Muscle layer of duodenum (tissue), 2 donors: ENCODE measurements around the gene NPTN.

Experiments
- H3K27ac ChIP-seq: one replicate; pipeline ENCODE4 v1.7.0; 2013; ENCODE audit warnings: mild to moderate bottlenecking, low read length
- H3K27me3 ChIP-seq: one replicate; pipeline ENCODE4 v1.7.0; 2013; ENCODE audit warnings: low read depth, mild to moderate bottlenecking, control low read depth, low read length
- H3K36me3 ChIP-seq, 2 donors: one replicate each; pipeline ENCODE4 v1.7.0; 2013; ENCODE audit warnings: low read length in 2 of 2, control low read depth in 1 of 2, mild to moderate bottlenecking in 1 of 2; ENCODE audit not compliant: insufficient read depth in 2 of 2, control insufficient read depth in 1 of 2
- H3K4me1 ChIP-seq, 2 donors: one replicate each; pipeline ENCODE4 v1.7.0; 2013; ENCODE audit warnings: low read length in 2 of 2, mild to moderate bottlenecking in 2 of 2, control low read depth in 1 of 2, moderate library complexity in 1 of 2; ENCODE audit not compliant: insufficient read depth in 2 of 2, control insufficient read depth in 1 of 2
- H3K4me3 ChIP-seq, 2 donors: one replicate each; pipeline ENCODE4 v1.7.0; 2013; ENCODE audit warnings: low read length in 2 of 2, low read depth in 1 of 2, mild to moderate bottlenecking in 1 of 2
- H3K9me3 ChIP-seq, 2 donors: one replicate each; pipeline ENCODE4 v1.7.0; 2013; ENCODE audit warnings: low read length in 2 of 2, control low read depth in 1 of 2, mild to moderate bottlenecking in 1 of 2; ENCODE audit not compliant: control insufficient read depth in 1 of 2
- donor health status: healthy.

Gene NPTN

DNA sequence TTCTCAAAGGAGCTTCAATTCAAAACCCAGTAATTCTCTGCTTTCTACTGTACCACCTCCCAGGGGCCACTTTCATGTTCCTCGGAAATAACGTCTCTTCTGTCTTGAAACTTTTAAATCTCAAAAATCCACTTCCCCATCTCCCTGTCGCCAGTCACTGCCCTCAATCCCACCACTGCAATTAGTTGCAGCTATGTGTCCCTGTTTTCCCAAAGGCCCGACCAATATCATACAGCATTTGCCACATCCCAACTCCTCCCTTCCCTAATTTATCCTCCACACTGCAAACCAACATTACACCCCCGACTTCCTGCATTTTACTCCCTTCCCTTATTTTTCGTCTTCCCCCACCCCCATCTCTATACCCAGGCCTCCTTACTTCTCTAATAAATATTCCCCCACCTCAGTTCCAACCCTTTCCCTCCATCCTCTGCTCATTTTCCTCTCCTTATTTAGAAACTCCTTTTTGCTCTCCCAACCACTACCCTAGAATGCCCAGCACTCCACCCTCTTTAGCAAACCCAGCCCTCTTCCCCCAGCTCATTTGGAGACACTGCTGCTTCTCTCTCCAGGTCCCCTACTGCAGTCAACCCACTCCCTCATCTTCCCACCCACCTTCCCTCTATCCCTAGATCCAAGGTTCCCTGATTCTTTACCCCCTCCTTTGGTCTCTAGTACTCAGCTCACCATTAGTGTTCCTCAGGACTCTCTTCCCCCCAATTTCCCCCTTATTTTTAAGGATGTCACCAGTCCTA is 1.1 kb downstream of the NPTN start:
- peak overlapping the region; percentile 88 for H3K27ac ChIP-seq
- peaks cover 0 to 9% of the 10 kb centered on the region in 2 donors for H3K36me3 ChIP-seq
- no peaks in the 10 kb centered on the region for H3K27me3 ChIP-seq
- H3K9me3 ChIP-seq, result no peaks in the 10 kb centered on the region
- H3K4me1 ChIP-seq, result peaks cover 23 to 44% of the 10 kb centered on the region in 2 donors
- peak overlapping the region; percentile 75 to 90 for H3K4me3 ChIP-seq

DNA sequence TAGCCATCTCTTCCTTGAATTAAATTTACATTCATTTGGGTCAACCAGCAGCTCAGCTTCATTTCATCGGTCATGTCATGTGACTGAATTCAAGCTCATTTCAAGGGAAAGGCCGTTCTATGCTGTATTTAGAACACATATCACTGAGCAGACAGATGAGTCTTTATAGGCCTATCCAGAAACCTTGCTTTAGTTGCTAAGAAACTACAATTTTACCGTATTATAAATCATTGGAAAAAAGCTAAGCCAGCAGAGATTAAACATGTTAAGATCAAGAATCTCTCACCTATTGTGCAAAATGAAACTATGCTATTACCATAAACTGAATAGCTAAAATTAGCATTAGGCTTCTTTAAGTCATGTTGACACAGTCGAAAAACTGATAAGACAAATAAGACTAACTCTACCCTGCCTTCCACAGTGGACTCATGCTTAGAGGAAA is 2.2 kb downstream of the NPTN start:
- Histone ChIP-seq H3K9me3 (no peaks in the 10 kb centered on the region), H3K36me3 (peaks cover 0 to 9% of the 10 kb centered on the region in 2 donors), H3K27ac (peak overlapping the region; percentile 88), H3K4me1 (peaks cover 23 to 56% of the 10 kb centered on the region in 2 donors), H3K4me3 (peak overlapping the region; percentile 75 to 90), H3K27me3 (no peaks in the 10 kb centered on the region)

DNA sequence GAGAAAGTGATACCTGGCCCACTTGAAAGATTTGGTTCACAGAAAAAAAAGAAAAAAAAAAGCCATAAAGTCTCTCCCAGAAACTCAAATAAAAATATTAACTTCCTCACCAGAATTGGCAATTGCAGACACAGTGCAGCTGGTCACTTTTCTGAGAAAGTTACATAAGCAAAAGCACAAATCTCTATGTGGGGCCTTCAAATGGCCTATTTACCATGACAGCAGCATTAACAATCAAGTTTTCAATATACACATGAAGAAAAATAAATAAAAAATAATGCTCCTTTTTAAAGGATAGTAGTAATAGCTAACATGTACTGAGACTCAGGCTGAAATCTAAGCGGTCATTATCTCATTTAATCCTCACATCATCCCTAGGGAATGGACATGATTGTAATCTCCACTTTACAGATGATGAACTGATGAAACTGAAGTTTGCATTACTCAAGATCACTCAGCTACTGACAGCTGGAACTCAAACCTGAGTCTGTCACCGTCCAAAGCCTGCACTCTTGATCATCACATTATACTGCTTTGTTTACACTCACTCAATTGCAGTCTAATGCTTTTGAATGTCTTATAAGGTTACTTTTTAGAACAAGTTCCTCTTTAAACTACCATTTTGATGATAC is 3.3 kb downstream of the NPTN start:
- H3K4me3 ChIP-seq, result peak overlapping the region in 1 of 2 donors; percentile 90
- H3K27me3 ChIP-seq, result no peaks in the 10 kb centered on the region
- no peaks in the 10 kb centered on the region for H3K9me3 ChIP-seq
- peak overlapping the region; percentile 32 for H3K27ac ChIP-seq
- H3K4me1 ChIP-seq, result peaks cover 23 to 61% of the 10 kb centered on the region in 2 donors
- H3K36me3 ChIP-seq, result peaks cover 0 to 9% of the 10 kb centered on the region in 2 donors

DNA sequence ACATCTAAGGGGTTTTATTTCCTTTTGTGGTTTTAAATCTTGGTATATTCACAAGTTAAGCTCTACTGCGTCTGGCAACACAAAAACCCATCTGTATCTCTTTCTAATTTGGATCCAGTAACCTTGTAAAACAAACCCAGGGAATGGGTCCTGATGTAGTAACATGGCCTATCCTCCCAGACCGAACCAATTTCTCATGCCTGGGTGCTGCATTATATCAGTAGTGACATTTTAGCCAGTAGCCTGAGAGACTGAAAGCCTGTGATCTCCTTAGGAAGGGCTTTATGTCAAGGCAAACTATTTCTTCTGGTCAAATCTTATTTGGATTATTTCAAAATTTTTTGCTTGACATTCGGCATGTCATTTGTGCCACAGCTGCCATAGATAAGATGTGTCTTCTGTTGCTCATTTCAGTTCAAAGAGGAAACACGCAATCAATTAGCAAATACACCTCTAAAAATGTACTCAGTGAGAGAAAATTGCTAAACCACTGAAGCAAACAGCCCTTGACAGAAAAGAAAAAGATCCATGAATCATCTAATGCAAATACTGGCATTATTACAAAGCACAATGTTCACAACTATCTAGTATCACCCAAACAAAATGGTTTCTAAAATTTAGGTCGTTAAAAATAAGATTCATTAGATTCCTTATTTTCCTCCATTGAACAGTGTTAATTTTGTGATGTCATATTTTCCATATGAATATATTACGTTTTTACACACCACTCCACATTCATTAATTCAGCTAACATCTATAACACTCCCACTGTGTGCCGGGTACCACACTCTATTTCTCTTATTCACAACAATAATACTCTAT is 4.0 kb downstream of the NPTN start:
- no peaks in the 10 kb centered on the region for H3K9me3 ChIP-seq
- H3K4me3 ChIP-seq, result peak overlapping the region in 1 of 2 donors; percentile 31
- peaks cover 0 to 9% of the 10 kb centered on the region in 2 donors for H3K36me3 ChIP-seq
- H3K27ac ChIP-seq, result peak overlapping the region; percentile 32
- H3K27me3 ChIP-seq, result no peaks in the 10 kb centered on the region
- peaks cover 22 to 60% of the 10 kb centered on the region in 2 donors for H3K4me1 ChIP-seq

DNA sequence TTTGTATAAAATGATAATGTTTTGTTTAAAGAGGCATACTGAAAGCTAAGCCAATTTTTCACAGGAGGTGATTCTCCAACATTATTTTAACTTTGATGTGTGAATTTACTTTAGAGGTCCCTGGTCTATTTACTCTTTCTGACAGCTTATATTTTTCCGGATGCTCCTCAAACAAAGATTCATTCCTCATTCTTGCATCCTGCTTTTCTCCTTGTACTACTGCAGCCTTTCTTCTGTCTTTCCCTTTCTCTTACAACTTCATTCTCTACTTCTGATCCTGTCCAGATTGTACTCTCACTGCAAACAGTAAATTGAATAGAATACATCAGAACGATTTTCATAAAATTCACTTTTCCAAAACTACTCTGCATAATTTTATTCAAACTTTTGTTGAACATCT is 5.1 kb downstream of the NPTN start:
- H3K4me1 ChIP-seq, result peaks cover 22 to 59% of the 10 kb centered on the region in 2 donors
- peaks cover 0 to 3% of the 10 kb centered on the region in 2 donors for H3K36me3 ChIP-seq
- H3K4me3 ChIP-seq, result no peak overlapping the region
- H3K27ac ChIP-seq, result peak overlapping the region; percentile 54
- H3K27me3 ChIP-seq, result no peaks in the 10 kb centered on the region
- H3K9me3 ChIP-seq, result no peaks in the 10 kb centered on the region

DNA sequence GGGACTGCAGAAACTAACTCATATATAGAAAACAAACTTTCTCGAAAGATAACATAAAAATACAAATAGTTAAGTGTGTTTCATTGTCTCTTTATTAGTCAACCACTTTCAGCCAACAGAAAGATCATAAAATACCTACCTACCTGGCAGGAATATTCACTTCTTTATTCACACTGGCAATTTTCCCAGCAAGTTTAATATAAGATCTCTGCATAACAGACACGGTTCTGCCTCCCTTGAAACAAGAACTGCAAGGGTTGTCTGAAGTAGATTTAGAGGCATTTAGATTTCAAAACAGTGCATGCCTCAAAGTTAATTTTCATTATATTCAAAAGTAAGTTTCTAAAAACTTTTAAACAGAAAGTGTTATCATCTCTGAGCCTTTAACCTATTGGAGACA is 7.1 kb downstream of the NPTN start:
- Histone ChIP-seq H3K9me3 (no peaks in the 10 kb centered on the region), H3K4me1 (peaks cover 25 to 75% of the 10 kb centered on the region in 2 donors), H3K4me3 (peak overlapping the region in 1 of 2 donors; percentile 7), H3K36me3 (no peaks in the 10 kb centered on the region), H3K27me3 (no peaks in the 10 kb centered on the region), H3K27ac (peak overlapping the region; percentile 48)

DNA sequence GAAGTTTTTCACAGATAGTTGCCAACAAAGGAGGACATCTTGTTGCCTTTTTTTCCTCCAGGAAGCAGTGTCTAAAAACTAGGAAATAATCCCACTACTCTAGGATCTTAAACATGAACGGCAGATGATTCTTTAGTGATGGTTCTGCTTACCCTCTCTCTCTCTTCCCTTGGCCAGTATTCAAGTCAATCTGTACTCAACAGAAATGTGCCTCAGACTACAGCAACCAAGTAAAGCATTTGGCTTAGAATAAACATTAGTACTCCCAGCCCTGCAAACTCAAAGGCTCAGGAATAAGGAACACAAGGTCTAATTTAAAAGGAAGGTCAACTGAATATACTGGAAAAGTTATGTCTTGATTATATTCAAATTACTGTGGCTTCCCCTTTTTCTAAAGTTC is 8.7 kb downstream of the NPTN start:
- Histone ChIP-seq H3K4me1 (peaks cover 33 to 73% of the 10 kb centered on the region in 2 donors), H3K9me3 (no peaks in the 10 kb centered on the region), H3K27ac (no peak overlapping the region), H3K4me3 (no peak overlapping the region), H3K36me3 (no peaks in the 10 kb centered on the region), H3K27me3 (no peaks in the 10 kb centered on the region)

DNA sequence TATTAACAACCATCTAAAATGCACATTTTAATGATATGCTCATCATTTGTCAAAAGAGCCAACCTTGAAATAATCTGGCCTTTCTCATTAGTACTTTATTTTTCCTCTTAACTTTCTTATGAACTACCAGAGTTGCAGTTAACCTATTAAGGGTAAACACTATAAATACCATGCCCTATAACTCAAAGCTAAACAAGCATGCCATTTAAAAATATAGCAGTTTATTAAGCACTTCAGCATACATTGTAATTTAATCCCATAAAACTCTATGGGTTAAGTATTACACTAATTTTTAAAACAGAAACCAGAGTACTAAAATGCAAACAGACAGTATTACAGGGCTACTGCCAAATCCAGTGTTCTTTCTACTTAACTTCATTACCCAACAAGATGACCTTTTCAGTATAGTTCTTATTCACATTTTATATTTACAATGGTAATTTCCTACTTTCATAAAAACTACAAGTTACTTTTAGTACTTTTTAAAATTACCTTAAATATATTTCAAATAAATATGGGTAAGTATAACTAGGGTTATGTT is 11.8 kb downstream of the NPTN start:
- H3K4me1 ChIP-seq, result peaks cover 28 to 63% of the 10 kb centered on the region in 2 donors
- H3K9me3 ChIP-seq, result no peaks in the 10 kb centered on the region
- no peaks in the 10 kb centered on the region for H3K36me3 ChIP-seq
- H3K27me3 ChIP-seq, result no peaks in the 10 kb centered on the region
- no peak overlapping the region for H3K27ac ChIP-seq
- H3K4me3 ChIP-seq, result no peak overlapping the region

DNA sequence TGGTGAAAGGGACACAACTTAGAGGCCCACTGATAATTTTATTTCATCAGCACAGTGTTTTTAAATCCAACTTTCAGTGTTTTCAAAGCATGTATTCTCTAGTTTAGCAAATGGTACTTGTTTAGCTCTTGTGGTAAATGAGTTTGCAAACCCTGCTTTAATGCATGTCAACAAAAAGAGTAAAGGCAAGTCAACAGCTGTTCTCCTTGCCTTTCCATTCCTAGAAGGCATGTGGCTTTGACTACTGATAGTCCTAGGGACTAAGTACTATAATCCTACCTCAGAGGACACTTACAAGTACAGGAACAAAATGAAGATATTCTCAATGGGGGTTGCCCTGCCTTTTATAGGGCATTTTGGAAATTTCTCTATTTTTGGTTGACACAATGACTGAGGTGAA is 13.1 kb downstream of the NPTN start:
- Histone ChIP-seq H3K9me3 (no peaks in the 10 kb centered on the region), H3K4me1 (peaks cover 28 to 66% of the 10 kb centered on the region in 2 donors), H3K27me3 (no peaks in the 10 kb centered on the region), H3K4me3 (no peak overlapping the region), H3K36me3 (no peaks in the 10 kb centered on the region), H3K27ac (no peak overlapping the region)

DNA sequence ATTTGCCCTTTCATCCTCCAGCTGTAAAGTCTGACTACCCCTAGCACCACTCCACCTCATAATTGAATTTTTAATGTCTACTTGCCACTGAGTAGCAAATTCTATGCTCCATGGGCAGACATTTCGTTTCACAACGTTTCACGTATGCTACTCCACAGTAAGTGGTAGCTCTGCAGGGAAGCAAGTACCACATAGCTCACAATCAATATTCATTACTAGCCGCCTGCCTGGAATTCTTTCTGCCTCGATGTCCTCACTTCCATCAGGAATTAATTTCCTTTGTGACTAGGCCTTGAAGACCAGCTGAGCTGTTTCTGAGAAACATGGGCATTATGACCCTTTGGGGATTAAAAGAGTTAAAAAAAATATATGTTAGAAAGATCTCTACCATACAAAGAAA is 15.3 kb downstream of the NPTN start:
- no peaks in the 10 kb centered on the region for H3K27me3 ChIP-seq
- no peaks in the 10 kb centered on the region for H3K36me3 ChIP-seq
- peaks cover 22 to 56% of the 10 kb centered on the region in 2 donors for H3K4me1 ChIP-seq
- H3K27ac ChIP-seq, result no peak overlapping the region
- no peak overlapping the region for H3K4me3 ChIP-seq
- H3K9me3 ChIP-seq, result no peaks in the 10 kb centered on the region
